H1 (cell line): ENCODE data around the gene AGTR2. TPM values are rescaled to one million over a fixed set of nuclear protein-coding genes. Genes with fewer than 3 reads are reported as not detected.

Experiments used
- CTCF ChIA-PET: fragments of 300-600 bp; sonication (Branson Sonifier 250); formaldehyde crosslinking; loops from one replicate; lab custom pipeline; 2021; ENCODE audit not compliant: partially characterized antibody; lab: Charles Lee
- POLR2A ChIA-PET: fragments of 300-600 bp; sonication (Branson Sonifier 250); formaldehyde crosslinking; loops from one replicate; lab custom pipeline; 2021; ENCODE audit warnings: inconsistent platforms; ENCODE audit not compliant: partially characterized antibody; lab: Charles Lee
- DNase-seq, 2 experiments: peaks; one replicate each; pipeline versions ENCODE4 v3.0.0 to v3.0.0-alpha.2; 2010 to 2022; ENCODE audit warnings: low spot score in 2 of 2, low read depth in 1 of 2, mixed read lengths in 1 of 2
- FAIRE-seq: peaks from 2 replicates; lab custom pipeline; 2011; peaks lifted over from hg19 to GRCh38; lab: Jason Lieb, UNC
- H2AFZ ChIP-seq: 2 replicates; pipeline ENCODE4 v1.8.1; 2012; ENCODE audit warnings: low read length, inconsistent platforms
- H2AK5ac ChIP-seq: 2 replicates; pipeline ENCODE4 v1.6.1; 2013; ENCODE audit warnings: low read depth, low read length
- H2BK120ac ChIP-seq: replicated peaks from 2 replicates; pipeline ENCODE3; 2013; ENCODE audit warnings: low read depth, low read length, inconsistent platforms
- H2BK12ac ChIP-seq: 2 replicates; pipeline ENCODE4 v1.6.1; 2013; ENCODE audit warnings: low read depth, low read length
- H2BK15ac ChIP-seq: 2 replicates; pipeline ENCODE4 v1.6.1; 2013; ENCODE audit warnings: low read length
- H2BK20ac ChIP-seq: 2 replicates; pipeline ENCODE4 v1.6.1; 2013; ENCODE audit warnings: low read length
- H2BK5ac ChIP-seq: 2 replicates; pipeline ENCODE4 v1.6.1; 2013; ENCODE audit warnings: low read depth, low read length
- H3K14ac ChIP-seq: 2 replicates; pipeline ENCODE4 v1.6.1; 2013; ENCODE audit warnings: inconsistent platforms; ENCODE audit not compliant: insufficient read length
- H3K18ac ChIP-seq: 2 replicates; pipeline ENCODE4 v1.6.1; 2013; ENCODE audit warnings: low read length; ENCODE audit errors: extremely low read depth
- H3K23ac ChIP-seq: 2 replicates; pipeline ENCODE4 v1.6.1; 2013; ENCODE audit warnings: inconsistent platforms; ENCODE audit not compliant: insufficient read length
- H3K23me2 ChIP-seq: 2 replicates; pipeline ENCODE4 v1.6.1; 2013; ENCODE audit warnings: low read depth, low read length
- H3K27ac ChIP-seq: 2 replicates; pipeline ENCODE4 v1.6.1; 2011; ENCODE audit warnings: low read depth, low read length, inconsistent platforms
- H3K27me3 ChIP-seq, 4 experiments: replicated peaks in 1 of 4; 1 replicate in 1 of 4; 2 replicates in 3 of 4; pipeline versions ENCODE4 v1.6.1 to v1.8.1; 2011 to 2013; ENCODE audit warnings: low read length in 3 of 4, mild to moderate bottlenecking in 3 of 4, inconsistent platforms in 2 of 4, mixed read lengths in 2 of 4, moderate library complexity in 1 of 4; ENCODE audit not compliant: control insufficient read depth in 3 of 4, insufficient read depth in 3 of 4; ENCODE audit errors: extremely low read depth in 1 of 4
- H3K36me3 ChIP-seq, 4 experiments: 2 replicates each; pipeline versions ENCODE4 v1.6.1 to v1.8.1; 2011 to 2013; ENCODE audit warnings: mild to moderate bottlenecking in 4 of 4, low read length in 3 of 4, moderate library complexity in 2 of 4, control low read depth in 1 of 4, inconsistent platforms in 1 of 4; ENCODE audit not compliant: insufficient read depth in 4 of 4, control insufficient read depth in 2 of 4
- H3K4ac ChIP-seq: replicated peaks from 2 replicates; pipeline ENCODE3; 2013; ENCODE audit warnings: low read length, low read depth, mixed read lengths, inconsistent platforms; ENCODE audit not compliant: insufficient read length
- H3K4me1 ChIP-seq, 4 experiments: replicated peaks in 1 of 4; 1 replicate in 1 of 4; 2 replicates in 3 of 4; pipeline versions ENCODE4 v1.6.1 to v1.8.1; 2011 to 2013; ENCODE audit warnings: low read length in 3 of 4, inconsistent platforms in 2 of 4, mixed read lengths in 1 of 4; ENCODE audit not compliant: insufficient read depth in 4 of 4, control insufficient read depth in 3 of 4
- H3K4me2 ChIP-seq, 2 experiments: 2 replicates each; pipeline versions ENCODE4 v1.6.1 to v1.8.1; 2011 to 2013; ENCODE audit warnings: low read depth in 2 of 2, low read length in 2 of 2, control low read depth in 1 of 2, inconsistent platforms in 1 of 2, mild to moderate bottlenecking in 1 of 2; ENCODE audit not compliant: insufficient read depth in 1 of 2
- H3K4me3 ChIP-seq, 4 experiments: fragments of 200-600, 300-600 bp in 1 of 4; sonication (generic), shearing (Covaris generic), sonication (Bioruptor Twin) in 1 of 4; 2 replicates each; pipeline versions ENCODE4 v1.5.1 to v1.8.1; 2011 to 2016; ENCODE audit warnings: low read length in 4 of 4, low read depth in 3 of 4, control low read depth in 2 of 4, inconsistent platforms in 2 of 4, mild to moderate bottlenecking in 2 of 4, mixed read lengths in 1 of 4, moderate library complexity in 1 of 4; ENCODE audit not compliant: insufficient read depth in 2 of 4; ENCODE audit errors: extremely low read depth in 1 of 4
- H3K56ac ChIP-seq: replicated peaks from 2 replicates; pipeline ENCODE3; 2013; ENCODE audit warnings: low read depth, mild to moderate bottlenecking, mixed read lengths, low read length, inconsistent platforms; ENCODE audit not compliant: insufficient read length
- H3K79me1 ChIP-seq: 2 replicates; pipeline ENCODE4 v1.6.1; 2013; ENCODE audit warnings: low read depth, low read length, control low read depth
- H3K79me2 ChIP-seq, 2 experiments: 2 replicates each; pipeline versions ENCODE4 v1.6.1 to v1.8.1; 2012 to 2013; ENCODE audit warnings: low read length in 2 of 2, mild to moderate bottlenecking in 2 of 2, inconsistent platforms in 1 of 2; ENCODE audit not compliant: insufficient read depth in 2 of 2, control insufficient read depth in 1 of 2
- H3K9ac ChIP-seq, 4 experiments: replicated peaks in 1 of 4; 1 replicate in 1 of 4; 2 replicates in 3 of 4; pipeline versions ENCODE4 v1.6.1 to v1.8.1; 2011 to 2013; ENCODE audit warnings: low read depth in 3 of 4, low read length in 3 of 4, control low read depth in 2 of 4, mild to moderate bottlenecking in 2 of 4, moderate library complexity in 2 of 4, inconsistent platforms in 1 of 4; ENCODE audit errors: extremely low read depth in 1 of 4
- H3K9me3 ChIP-seq, 2 experiments: 2 replicates each; pipeline versions ENCODE4 v1.6.1 to v1.8.1; 2012 to 2013; ENCODE audit warnings: mild to moderate bottlenecking in 2 of 2, moderate library complexity in 2 of 2, control low read depth in 1 of 2, inconsistent platforms in 1 of 2, low read depth in 1 of 2, low read length in 1 of 2, mixed read lengths in 1 of 2; ENCODE audit not compliant: insufficient read depth in 2 of 2
- H4K20me1 ChIP-seq, 2 experiments: replicated peaks in 1 of 2; 2 replicates each; pipeline versions ENCODE3 to v1.8.1; 2011 to 2013; ENCODE audit warnings: inconsistent platforms in 2 of 2, low read length in 2 of 2, mild to moderate bottlenecking in 1 of 2; ENCODE audit not compliant: insufficient read depth in 2 of 2, control insufficient read depth in 1 of 2
- H4K5ac ChIP-seq: 2 replicates; pipeline ENCODE4 v1.6.1; 2013; ENCODE audit warnings: low read length, low read depth, mixed read lengths, inconsistent platforms; ENCODE audit not compliant: insufficient read length
- H4K8ac ChIP-seq: 2 replicates; pipeline ENCODE4 v1.8.0; 2013; ENCODE audit warnings: mild to moderate bottlenecking, moderate library complexity, low read length, inconsistent platforms; ENCODE audit not compliant: insufficient read depth; ENCODE audit errors: extremely low read depth
- H4K91ac ChIP-seq: replicated peaks from 2 replicates; pipeline ENCODE3; 2013; ENCODE audit warnings: low read length, mixed read lengths, inconsistent platforms; ENCODE audit not compliant: insufficient read length
- CBX5 ChIP-seq: fragments of 300-800, 300-1000 bp; sonication (generic); IDR thresholded peaks from 2 replicates; pipeline ENCODE4 v1.7.1; 2016; ENCODE audit warnings: antibody characterized with exemption, low read length, low read depth
- CBX8 ChIP-seq: fragments of 300-800, 300-1000 bp; sonication (generic); IDR thresholded peaks from 2 replicates; pipeline ENCODE4 v1.7.1; 2016; ENCODE audit warnings: low read depth, low read length, borderline replicate concordance
- HDAC6 ChIP-seq: IDR thresholded peaks from one replicate; pipeline ENCODE4 v1.7.1; 2012; ENCODE audit warnings: low read depth, mild to moderate bottlenecking, inconsistent platforms, low read length, moderate library complexity
- KDM1A ChIP-seq: fragments of 200-600, 300-600 bp; sonication (generic); IDR thresholded peaks from 2 replicates; pipeline ENCODE4 v1.7.1; 2016; ENCODE audit warnings: mild to moderate bottlenecking, low read length, borderline replicate concordance
- KDM4A ChIP-seq: IDR thresholded peaks from one replicate; pipeline ENCODE4 v1.7.1; 2012; ENCODE audit warnings: low read depth, mild to moderate bottlenecking, moderate library complexity, low read length, inconsistent platforms; ENCODE audit not compliant: severe bottlenecking
- MAFK ChIP-seq: IDR thresholded peaks from 2 replicates; pipeline ENCODE4 v1.6.1; 2012; ENCODE audit warnings: low read depth, mild to moderate bottlenecking, improper control_type of control experiment, low read length
- POLR2A ChIP-seq, 2 experiments: IDR thresholded peaks; 1 replicate in 1 of 2; 2 replicates in 1 of 2; pipeline ENCODE4 v1.6.1; 2011; ENCODE audit warnings: low read depth in 2 of 2, low read length in 2 of 2, mild to moderate bottlenecking in 2 of 2; ENCODE audit errors: control extremely low read depth in 1 of 2
- RXRA ChIP-seq: IDR thresholded peaks from 2 replicates; pipeline ENCODE4 v1.6.1; 2011; ENCODE audit warnings: low read depth, mild to moderate bottlenecking, low read length, moderate library complexity; ENCODE audit not compliant: insufficient read depth
- ZNF274 ChIP-seq: IDR thresholded peaks from 2 replicates; pipeline ENCODE4 v1.7.0; 2012; ENCODE audit warnings: low read length, borderline replicate concordance; ENCODE audit errors: extremely low read depth
- WGBS, 2 experiments: shearing (Covaris generic) in 1 of 2; methylation state at CpG; one replicate each; pipeline versions ENCODE4 v1.1.6 to v1.1.7; 2013 to 2015; ENCODE audit warnings: low lambda C conversion rate in 2 of 2, mixed read lengths in 2 of 2, inconsistent platforms in 1 of 2, low coverage in 1 of 2, missing lambda C conversion rate in 1 of 2; ENCODE audit not compliant: insufficient replicate concordance in 2 of 2, insufficient coverage in 1 of 2, insufficient read length in 1 of 2; ENCODE audit errors: extremely low coverage in 1 of 2, missing lambda C conversion rate in 1 of 2; 5-methylcytosine and 5-hydroxymethylcytosine counted together
- polyA plus RNA-seq, 7 experiments: library from polyadenylated mRNA; depleted of rRNA in 3 of 7; stranded (reverse) in 5 of 7; unstranded in 2 of 7; fragments of >200 nt in 5 of 7; fragments of 200-250 nt in 2 of 7; gene quantifications; 1 replicate in 5 of 7; 2 replicates in 1 of 7; 4 replicates in 1 of 7; pipeline versions ENCODE4 v1.2.1 to v1.2.3, GENCODE V29; 2011 to 2013; ENCODE audit warnings: missing spikeins in 2 of 7, mixed read lengths in 2 of 7
- total RNA-seq: library from RNA; stranded (reverse); fragmentation: NEBNext Ultra II Directional; extraction: Animal tissue kit (Norgen Biotek cat#: 25700); gene quantifications from 2 replicates; pipeline ENCODE4 v1.2.1, GENCODE V29; 2021

Gene AGTR2
- total and polyA plus RNA-seq, 2 of the 8 experiments (the other 6 are each of a cell fraction or from before 2014, with no cell fraction given) = not detected

- H3K36me3 ChIP-seq = no peaks in the 10 kb centered on the region
- ChIA-PET POLR2A (no interaction called here), CTCF (no interaction called here)
- FAIRE-seq (peak; percentile 57), DNase-seq (no peak)
- no peak overlapping the region for H3K23ac ChIP-seq
- WGBS, 2 experiments = 74% methylated on average over 2 of the region's 2 CpGs; no CpG with 5 or more reads in 1 of the 2 experiments
- no peaks in the 10 kb centered on the region for H3K9me3 ChIP-seq
- no peak overlapping the region for H4K91ac ChIP-seq
- H2BK5ac ChIP-seq = no peak overlapping the region
- no peak overlapping the region for H2BK12ac ChIP-seq
- no peak overlapping the region for H2BK120ac ChIP-seq
- no peaks in the 10 kb centered on the region for H3K23me2 ChIP-seq
- H2BK20ac ChIP-seq = no peak overlapping the region
- H3K9ac ChIP-seq = no peak overlapping the region
- H3K4me1 ChIP-seq = no peaks in the 10 kb centered on the region
- TF ChIP-seq POLR2A (IDR thresholded peaks at IDR 0.05; ENCODE audit: control extremely low read depth in 1 of 2, low read depth in 2 of 2, low read length in 2 of 2) (no peak), RXRA (no peak), KDM1A (no peak), CBX5 (no peak), HDAC6 (no peak), KDM4A (no peak), ZNF274 (no peak), MAFK (no peak), CBX8 (no peak)
- H2BK15ac ChIP-seq = no peak overlapping the region
- H3K4me2 ChIP-seq = no peak overlapping the region
- no peaks in the 10 kb centered on the region for H3K27me3 ChIP-seq
- no peak overlapping the region for H3K14ac ChIP-seq
- no peak overlapping the region for H3K4ac ChIP-seq
- no peak overlapping the region for H3K56ac ChIP-seq
- no peak overlapping the region for H3K27ac ChIP-seq
- no peak overlapping the region for H3K18ac ChIP-seq
- H2AFZ ChIP-seq = no peak overlapping the region
- no peaks in the 10 kb centered on the region for H3K79me1 ChIP-seq
- no peaks in the 10 kb centered on the region for H3K79me2 ChIP-seq
- H3K4me3 ChIP-seq = no peak overlapping the region
- H4K5ac ChIP-seq = no peak overlapping the region
- no peaks in the 10 kb centered on the region for H4K20me1 ChIP-seq
- H2AK5ac ChIP-seq = no peak overlapping the region
- no peak overlapping the region for H4K8ac ChIP-seq
Observed at GRCh38 chrX:116142976-116143375, 27.6 kb upstream of the AGTR2 start.
